SU-DHL-6 (cell line): ENCODE results near the gene GRM8.

Experiments
- EZH2phosphoT487 ChIP-seq: fragments of 200-600 bp; sonication (generic), shearing (Covaris generic); conservative IDR thresholded peaks from 2 replicates; pipeline ENCODE4 v1.6.1; 2018; ENCODE audit warnings: mild to moderate bottlenecking, antibody characterized with exemption, low read length, moderate library complexity, mixed read lengths
- TF ChIP-seq, protein P1 (sequence below): fragments of 200-600 bp; sonication (generic); IDR thresholded peaks from one replicate; pipeline ENCODE4 v1.5.1; 2017; ENCODE audit warnings: antibody characterized with exemption, mild to moderate bottlenecking, low read length, moderate library complexity; ENCODE audit not compliant: insufficient read depth, poor library complexity, severe bottlenecking

DNA sequence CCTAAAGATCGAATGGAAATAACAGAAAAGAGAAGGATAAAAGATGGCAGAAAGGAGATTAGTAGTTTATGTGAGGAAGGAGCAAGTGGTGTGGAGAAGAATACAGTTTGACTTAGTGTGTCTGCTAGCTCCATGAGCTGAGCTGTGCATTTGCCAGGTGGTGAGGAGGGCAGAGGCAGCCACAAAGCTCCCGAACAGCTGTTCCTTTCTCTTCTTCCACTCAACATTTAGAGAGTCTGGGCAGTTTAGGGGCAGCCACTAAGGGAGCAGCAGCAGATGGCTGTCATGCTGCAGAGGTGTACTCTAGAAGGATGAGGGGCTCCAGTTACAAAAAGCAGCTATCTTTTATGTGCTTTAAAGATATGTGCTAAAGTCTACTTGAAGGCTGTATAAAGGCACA, 674.4 kb downstream of the GRM8 start:
- TF ChIP-seq, protein P1, sequence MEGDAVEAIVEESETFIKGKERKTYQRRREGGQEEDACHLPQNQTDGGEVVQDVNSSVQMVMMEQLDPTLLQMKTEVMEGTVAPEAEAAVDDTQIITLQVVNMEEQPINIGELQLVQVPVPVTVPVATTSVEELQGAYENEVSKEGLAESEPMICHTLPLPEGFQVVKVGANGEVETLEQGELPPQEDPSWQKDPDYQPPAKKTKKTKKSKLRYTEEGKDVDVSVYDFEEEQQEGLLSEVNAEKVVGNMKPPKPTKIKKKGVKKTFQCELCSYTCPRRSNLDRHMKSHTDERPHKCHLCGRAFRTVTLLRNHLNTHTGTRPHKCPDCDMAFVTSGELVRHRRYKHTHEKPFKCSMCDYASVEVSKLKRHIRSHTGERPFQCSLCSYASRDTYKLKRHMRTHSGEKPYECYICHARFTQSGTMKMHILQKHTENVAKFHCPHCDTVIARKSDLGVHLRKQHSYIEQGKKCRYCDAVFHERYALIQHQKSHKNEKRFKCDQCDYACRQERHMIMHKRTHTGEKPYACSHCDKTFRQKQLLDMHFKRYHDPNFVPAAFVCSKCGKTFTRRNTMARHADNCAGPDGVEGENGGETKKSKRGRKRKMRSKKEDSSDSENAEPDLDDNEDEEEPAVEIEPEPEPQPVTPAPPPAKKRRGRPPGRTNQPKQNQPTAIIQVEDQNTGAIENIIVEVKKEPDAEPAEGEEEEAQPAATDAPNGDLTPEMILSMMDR = no peak
- TF ChIP-seq EZH2phosphoT487 = no peak
